Loucy (cell line): ENCODE results near the gene NECTIN1.

Experiments used
- H2AFZ ChIP-seq: fragments of 200-600 bp; sonication (generic); 2 replicates; pipeline ENCODE4 v1.6.0; 2016; ENCODE audit warnings: antibody characterized with exemption, mild to moderate bottlenecking, low read length, moderate library complexity
- H3F3A ChIP-seq: fragments of 200-600 bp; 2 replicates; pipeline ENCODE4 v1.6.0; 2016; ENCODE audit warnings: antibody characterized with exemption, low read depth, mild to moderate bottlenecking
- H3K27me3 ChIP-seq: fragments of 200-600 bp; sonication (generic); 2 replicates; pipeline ENCODE4 v1.6.1; 2014; ENCODE audit warnings: low read length, mild to moderate bottlenecking; ENCODE audit not compliant: insufficient read depth, poor library complexity, severe bottlenecking
- H3K36me3 ChIP-seq: fragments of 200-600 bp; sonication (generic); 2 replicates; pipeline ENCODE4 v1.6.1; 2016; ENCODE audit warnings: low read length; ENCODE audit not compliant: insufficient read depth
- H3K4me1 ChIP-seq: fragments of 200-600 bp; sonication (generic); 2 replicates; pipeline ENCODE4 v1.5.1; 2014; ENCODE audit warnings: low read length, mild to moderate bottlenecking; ENCODE audit not compliant: insufficient read depth, poor library complexity, severe bottlenecking
- H3K4me2 ChIP-seq: fragments of 200-600 bp; sonication (generic); 2 replicates; pipeline ENCODE4 v1.6.0; 2014; ENCODE audit warnings: antibody characterized with exemption, low read length, low read depth, mild to moderate bottlenecking; ENCODE audit not compliant: poor library complexity, severe bottlenecking
- H3K4me3 ChIP-seq: fragments of 200-600 bp; sonication (generic); 2 replicates; pipeline ENCODE4 v1.5.1; 2014; ENCODE audit warnings: low read length, mild to moderate bottlenecking, mixed read lengths; ENCODE audit not compliant: poor library complexity, severe bottlenecking
- H3K79me2 ChIP-seq: fragments of 200-600 bp; sonication (generic); 2 replicates; pipeline ENCODE4 v1.6.1; 2014; ENCODE audit warnings: low read length; ENCODE audit not compliant: insufficient read depth
- H3K9ac ChIP-seq: fragments of 200-600 bp; sonication (generic); 2 replicates; pipeline ENCODE4 v1.6.0; 2014; ENCODE audit warnings: mild to moderate bottlenecking, low read depth, low read length, moderate library complexity; ENCODE audit not compliant: poor library complexity, severe bottlenecking
- H3K9me2 ChIP-seq: fragments of 200-600 bp; sonication (generic); replicated peaks from 2 replicates; pipeline ENCODE4 v1.6.1; 2016; ENCODE audit warnings: low read depth, low read length, mixed read lengths
- H3K9me3 ChIP-seq: fragments of 200-600 bp; sonication (generic); 2 replicates; pipeline ENCODE4 v1.6.1; 2014; ENCODE audit warnings: mild to moderate bottlenecking, antibody characterized with exemption, low read length, low read depth; ENCODE audit not compliant: insufficient read depth
- H4K20me1 ChIP-seq: fragments of 200-600 bp; sonication (generic); 2 replicates; pipeline ENCODE4 v1.6.0; 2014; ENCODE audit warnings: antibody characterized with exemption, low read length, mild to moderate bottlenecking; ENCODE audit not compliant: insufficient read depth, poor library complexity, severe bottlenecking
- EZH2phosphoT487 ChIP-seq: fragments of 200-600 bp; IDR thresholded peaks from 2 replicates; pipeline ENCODE4 v1.6.1; 2018; ENCODE audit warnings: antibody characterized with exemption, mild to moderate bottlenecking, moderate library complexity, borderline replicate concordance
- TF ChIP-seq, protein P1 (sequence below): fragments of 200-600 bp; sonication (generic); conservative IDR thresholded peaks from 2 replicates; pipeline ENCODE4 v1.5.1; 2014; ENCODE audit warnings: mild to moderate bottlenecking, antibody characterized with exemption, low read length

NECTIN1 gene

DNA sequence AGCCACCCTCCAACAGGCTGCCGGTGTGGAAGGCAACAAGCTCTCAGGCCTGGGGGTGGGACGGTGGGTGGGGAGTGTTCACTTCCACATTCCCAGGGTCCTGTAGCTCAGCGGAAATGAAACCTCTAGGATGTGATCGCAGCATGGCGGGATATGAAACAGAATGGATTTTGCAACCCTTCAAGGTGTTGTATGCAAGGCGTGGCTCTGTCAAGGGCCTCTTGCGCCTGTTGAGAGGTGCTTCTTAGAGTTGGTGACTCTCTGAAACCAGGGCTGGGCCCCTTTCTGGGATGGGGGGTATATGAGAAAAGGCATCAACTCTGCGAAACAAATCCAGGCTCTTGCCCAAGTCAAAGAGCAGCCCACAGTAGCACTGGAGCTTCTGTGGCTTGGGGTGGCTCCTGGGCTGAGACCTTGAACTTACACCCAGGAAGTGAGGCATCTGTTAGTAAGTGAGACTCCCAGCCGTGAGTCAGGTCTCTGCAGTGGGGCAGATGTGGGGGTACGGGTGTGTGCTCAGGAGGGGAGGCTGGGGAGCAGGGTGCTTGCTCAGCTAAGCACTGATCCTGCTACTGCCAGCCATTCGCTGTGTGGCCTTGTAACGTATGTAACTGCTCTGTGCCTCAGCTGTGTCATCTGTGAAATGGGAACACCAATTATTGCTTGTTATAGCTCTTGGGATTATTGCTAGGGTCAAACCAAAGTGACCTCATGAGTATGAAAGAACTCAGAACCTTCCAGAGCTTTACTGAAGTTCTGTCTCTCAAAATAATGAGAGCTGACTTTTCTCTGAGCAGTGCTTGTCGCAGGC lies 28.3 kb downstream of the NECTIN1 start:
- Histone ChIP-seq H3K4me1 (peaks cover 58% of the 10 kb centered on the region), H3K36me3 (peaks cover 15% of the 10 kb centered on the region; the same call in 1 of the 2 replicates), H3K4me3 (no peak overlapping the region), H3K9ac (no peak overlapping the region), H3K79me2 (peaks cover 100% of the 10 kb centered on the region), H3K9me3 (no peaks in the 10 kb centered on the region), H3F3A (no peaks in the 10 kb centered on the region), H3K4me2 (no peak overlapping the region), H4K20me1 (peaks cover 12% of the 10 kb centered on the region), H3K27me3 (no peaks in the 10 kb centered on the region), H2AFZ (no peak overlapping the region), H3K9me2 (no peaks in the 10 kb centered on the region)
- no peak for TF ChIP-seq EZH2phosphoT487
- TF ChIP-seq, protein P1, sequence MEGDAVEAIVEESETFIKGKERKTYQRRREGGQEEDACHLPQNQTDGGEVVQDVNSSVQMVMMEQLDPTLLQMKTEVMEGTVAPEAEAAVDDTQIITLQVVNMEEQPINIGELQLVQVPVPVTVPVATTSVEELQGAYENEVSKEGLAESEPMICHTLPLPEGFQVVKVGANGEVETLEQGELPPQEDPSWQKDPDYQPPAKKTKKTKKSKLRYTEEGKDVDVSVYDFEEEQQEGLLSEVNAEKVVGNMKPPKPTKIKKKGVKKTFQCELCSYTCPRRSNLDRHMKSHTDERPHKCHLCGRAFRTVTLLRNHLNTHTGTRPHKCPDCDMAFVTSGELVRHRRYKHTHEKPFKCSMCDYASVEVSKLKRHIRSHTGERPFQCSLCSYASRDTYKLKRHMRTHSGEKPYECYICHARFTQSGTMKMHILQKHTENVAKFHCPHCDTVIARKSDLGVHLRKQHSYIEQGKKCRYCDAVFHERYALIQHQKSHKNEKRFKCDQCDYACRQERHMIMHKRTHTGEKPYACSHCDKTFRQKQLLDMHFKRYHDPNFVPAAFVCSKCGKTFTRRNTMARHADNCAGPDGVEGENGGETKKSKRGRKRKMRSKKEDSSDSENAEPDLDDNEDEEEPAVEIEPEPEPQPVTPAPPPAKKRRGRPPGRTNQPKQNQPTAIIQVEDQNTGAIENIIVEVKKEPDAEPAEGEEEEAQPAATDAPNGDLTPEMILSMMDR = no peak

DNA sequence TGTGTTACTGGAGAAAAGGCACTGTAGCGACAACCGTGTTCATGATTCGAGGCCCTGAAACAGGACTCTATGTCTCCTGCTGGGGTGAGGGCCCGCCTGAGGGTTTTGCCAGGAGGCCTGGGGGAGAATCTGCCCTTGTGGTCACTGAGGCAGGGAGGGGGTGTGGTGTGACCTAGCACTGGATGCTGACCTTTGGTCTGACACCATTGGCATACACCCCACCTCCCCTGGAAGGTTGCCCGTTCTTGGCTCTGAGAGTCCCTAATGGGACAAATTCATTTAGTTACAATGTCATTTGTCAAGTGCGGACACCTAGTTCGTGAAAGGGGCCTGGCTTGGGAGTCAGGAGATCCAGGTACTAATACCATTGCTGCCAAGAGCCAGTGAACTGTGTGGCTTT lies 29.0 kb downstream of the NECTIN1 start:
- no peak overlapping the region for H3K9ac ChIP-seq
- peaks cover 66% of the 10 kb centered on the region for H3K4me1 ChIP-seq
- TF ChIP-seq, protein P1 = no peak
- H3K4me2 ChIP-seq = no peak overlapping the region
- H4K20me1 ChIP-seq = peaks cover 5% of the 10 kb centered on the region
- no peaks in the 10 kb centered on the region for H3K27me3 ChIP-seq
- no peak overlapping the region for H2AFZ ChIP-seq
- no peaks in the 10 kb centered on the region for H3F3A ChIP-seq
- peaks cover 11% of the 10 kb centered on the region; the same call in 1 of the 2 replicates for H3K36me3 ChIP-seq
- H3K4me3 ChIP-seq = no peak overlapping the region
- no peaks in the 10 kb centered on the region for H3K9me3 ChIP-seq
- peaks cover 100% of the 10 kb centered on the region for H3K79me2 ChIP-seq
- no peaks in the 10 kb centered on the region for H3K9me2 ChIP-seq

DNA sequence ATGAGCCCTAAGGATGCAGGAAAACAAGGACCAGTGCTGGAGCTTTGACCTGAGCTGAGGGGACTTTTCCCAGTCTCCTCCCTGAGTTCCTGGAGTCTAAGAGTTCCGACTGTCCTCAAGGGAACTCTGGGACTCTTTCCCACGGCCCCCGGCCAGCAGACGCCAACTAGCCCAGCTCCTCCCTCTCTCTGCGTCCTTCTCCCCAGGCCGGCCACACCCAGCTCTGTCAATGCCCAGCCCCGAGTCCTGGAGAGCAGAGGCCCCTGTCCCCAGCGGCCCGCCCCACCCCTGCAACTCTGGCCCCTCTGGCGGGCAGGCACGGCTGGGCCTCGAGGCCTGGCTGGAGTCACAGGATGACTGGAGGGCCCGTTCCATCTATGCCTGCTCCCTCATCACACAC lies 29.8 kb downstream of the NECTIN1 start:
- no peak overlapping the region for H3K4me2 ChIP-seq
- no peak overlapping the region for H3K9ac ChIP-seq
- H3K36me3 ChIP-seq = peaks cover 4% of the 10 kb centered on the region; the same call in 1 of the 2 replicates
- peaks cover 5% of the 10 kb centered on the region for H3F3A ChIP-seq
- no peak overlapping the region for H2AFZ ChIP-seq
- no peak for TF ChIP-seq EZH2phosphoT487
- H3K4me3 ChIP-seq = no peak overlapping the region
- no peaks in the 10 kb centered on the region for H4K20me1 ChIP-seq
- no peaks in the 10 kb centered on the region for H3K9me2 ChIP-seq
- H3K27me3 ChIP-seq = no peaks in the 10 kb centered on the region
- H3K79me2 ChIP-seq = peaks cover 93% of the 10 kb centered on the region
- H3K9me3 ChIP-seq = no peaks in the 10 kb centered on the region
- H3K4me1 ChIP-seq = peaks cover 71% of the 10 kb centered on the region

DNA sequence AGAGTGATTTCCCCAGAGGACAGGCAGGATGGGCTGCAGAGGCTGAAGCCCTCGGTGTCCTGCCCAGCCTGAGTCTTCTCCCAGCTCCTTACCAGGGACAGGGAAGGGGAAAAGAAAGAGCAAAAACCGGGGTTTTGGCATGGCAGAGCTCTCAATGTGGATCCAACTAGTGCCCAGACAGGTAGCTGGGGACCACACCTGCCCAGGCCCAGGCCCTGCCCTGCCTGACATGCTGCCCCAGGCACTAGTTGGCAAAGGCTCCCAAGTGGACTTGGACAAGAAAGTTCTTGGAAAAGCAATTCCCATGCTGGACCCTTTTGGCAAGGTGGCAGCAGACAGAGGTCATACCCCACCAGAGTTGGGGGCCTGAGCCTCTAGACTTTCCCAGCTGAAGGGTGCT lies 31.1 kb downstream of the NECTIN1 start:
- Histone ChIP-seq H3K4me2 (peak overlapping the region; percentile 84), H4K20me1 (no peaks in the 10 kb centered on the region), H3K4me3 (no peak overlapping the region), H3K4me1 (peaks cover 76% of the 10 kb centered on the region), H3K9me3 (no peaks in the 10 kb centered on the region), H3K9me2 (no peaks in the 10 kb centered on the region), H3F3A (peaks cover 9% of the 10 kb centered on the region), H3K36me3 (no peaks in the 10 kb centered on the region; the same call in 1 of the 2 replicates), H3K79me2 (peaks cover 90% of the 10 kb centered on the region), H3K27me3 (no peaks in the 10 kb centered on the region), H2AFZ (no peak overlapping the region), H3K9ac (peak overlapping the region; percentile 77)
- TF ChIP-seq, protein P1 = no peak
- no peak for TF ChIP-seq EZH2phosphoT487
